GM21390 (cell line): ENCODE data around the gene ICA1L.
A peak's percentile ranks its signal among the peaks of the same experiment; 100 is the strongest.
"Not testable (repeated sequence)": the region's sequence is repeated elsewhere in the genome, so short reads cannot be mapped to it uniquely, and the experiment has no call there.

Experiments used
- ATAC-seq: cut with Tn5 transposase; IDR thresholded peaks from one replicate; pipeline ENCODE4 v1.9.1; 2021; ENCODE audit not compliant: unreplicated experiment

ICA1L gene

GRCh38 chr2:202871300-202872141, at the start of gene ICA1L:
TSS of gene ICA1L (minus strand) at chr2:202871766. CDS start at chr2:202829009, 42,757 bp downstream.
- ATAC-seq = peak; percentile 59

GRCh38 chr2:202918860-202919259, 47.3 kb upstream of the ICA1L start:
- ATAC-seq = no peak

GRCh38 chr2:202912342-202913201, 41.0 kb upstream of the ICA1L start:
- ATAC-seq = peak; percentile 53

- ATAC-seq = peak; percentile 75
Observed at GRCh38 chr2:202911512-202912341, 40.2 kb upstream of the ICA1L start, which contains the start of the genes CARF and WDR12. TSS of gene CARF (plus strand) at chr2:202912275. CDS start at chr2:202941903, 29,628 bp downstream. TSS of gene WDR12 (minus strand) at chr2:202911673. CDS start at chr2:202911476, 197 bp downstream.

GRCh38 chr2:202911203-202911511, 39.6 kb upstream of the ICA1L start:
- peak; percentile 5 for ATAC-seq

GRCh38 chr2:202910698-202911097, 39.1 kb upstream of the ICA1L start:
- no peak for ATAC-seq

GRCh38 chr2:202910250-202910649, 38.7 kb upstream of the ICA1L start:
- ATAC-seq = not testable (repeated sequence)

- no peak for ATAC-seq
Observed at GRCh38 chr2:202909394-202910192, 38.0 kb upstream of the ICA1L start.

- no peak for ATAC-seq
Observed at GRCh38 chr2:202908186-202908585, 36.6 kb upstream of the ICA1L start.

GRCh38 chr2:202905507-202905906, 33.9 kb upstream of the ICA1L start:
- not testable (repeated sequence) for ATAC-seq

GRCh38 chr2:202885190-202885589, 13.6 kb upstream of the ICA1L start:
- ATAC-seq = no peak

GRCh38 chr2:202883987-202884675, 12.6 kb upstream of the ICA1L start:
- ATAC-seq = no peak

GRCh38 chr2:202881570-202881969, 10.0 kb upstream of the ICA1L start:
- ATAC-seq = no peak

GRCh38 chr2:202877699-202878098, 6.1 kb upstream of the ICA1L start:
- no peak for ATAC-seq

GRCh38 chr2:202870431-202871299, 901 bp downstream of the ICA1L start:
- peak; percentile 80 for ATAC-seq

GRCh38 chr2:202861987-202862386, 9.6 kb downstream of the ICA1L start:
- no peak for ATAC-seq

- no peak for ATAC-seq
Observed at GRCh38 chr2:202858601-202859000, 13.0 kb downstream of the ICA1L start.

GRCh38 chr2:202849343-202849742, 22.2 kb downstream of the ICA1L start:
- not testable (repeated sequence) for ATAC-seq

GRCh38 chr2:202848813-202849212, 22.8 kb downstream of the ICA1L start:
- ATAC-seq = no peak
